Measurements from ENCODE around the gene SGO1.

The SGO1 gene

GRCh38 chr3:20154078-20154477 is 31.9 kb downstream of the SGO1 start:
- no peak for DNase-seq

GRCh38 chr3:20148466-20148865 is 37.5 kb downstream of the SGO1 start:
- no peak for DNase-seq

GRCh38 chr3:20147361-20147760 is 38.6 kb downstream of the SGO1 start:
- DNase-seq = no peak

GRCh38 chr3:20146301-20146700 is 39.7 kb downstream of the SGO1 start:
- DNase-seq = no peak

GRCh38 chr3:20145874-20146273 is 40.1 kb downstream of the SGO1 start:
- no peak for DNase-seq

- no peak for DNase-seq
Observed at GRCh38 chr3:20143519-20143918, 42.5 kb downstream of the SGO1 start.

GRCh38 chr3:20142517-20142916 is 43.5 kb downstream of the SGO1 start:
- no peak for DNase-seq

GRCh38 chr3:20141851-20142250 is 44.2 kb downstream of the SGO1 start:
- DNase-seq = no peak

- no peak for DNase-seq
Observed at GRCh38 chr3:20141316-20141715, 44.7 kb downstream of the SGO1 start.

GRCh38 chr3:20140881-20141280 is 45.1 kb downstream of the SGO1 start:
- no peak for DNase-seq

- DNase-seq = no peak
Observed at GRCh38 chr3:20137647-20138046, 48.4 kb downstream of the SGO1 start.

GRCh38 chr3:20136231-20136630 is 49.8 kb downstream of the SGO1 start:
- DNase-seq = no peak

- DNase-seq = no peak
Observed at GRCh38 chr3:20130106-20130505, 55.9 kb downstream of the SGO1 start.

GRCh38 chr3:20128358-20128757 is 57.6 kb downstream of the SGO1 start:
- DNase-seq = no peak

- no peak for DNase-seq
Observed at GRCh38 chr3:20125897-20126296, 60.1 kb downstream of the SGO1 start.

GRCh38 chr3:20125289-20125688 is 60.7 kb downstream of the SGO1 start:
- no peak for DNase-seq

- DNase-seq = no peak
Observed at GRCh38 chr3:20123131-20123652, 62.8 kb downstream of the SGO1 start.

- no peak for DNase-seq
Observed at GRCh38 chr3:20121088-20121487, 64.9 kb downstream of the SGO1 start.

Measured in DMS 273 treated with DMSO at 0.1 percent for 48 hours (cell line).